ENCODE measurements around the gene SNCA.

DNA sequence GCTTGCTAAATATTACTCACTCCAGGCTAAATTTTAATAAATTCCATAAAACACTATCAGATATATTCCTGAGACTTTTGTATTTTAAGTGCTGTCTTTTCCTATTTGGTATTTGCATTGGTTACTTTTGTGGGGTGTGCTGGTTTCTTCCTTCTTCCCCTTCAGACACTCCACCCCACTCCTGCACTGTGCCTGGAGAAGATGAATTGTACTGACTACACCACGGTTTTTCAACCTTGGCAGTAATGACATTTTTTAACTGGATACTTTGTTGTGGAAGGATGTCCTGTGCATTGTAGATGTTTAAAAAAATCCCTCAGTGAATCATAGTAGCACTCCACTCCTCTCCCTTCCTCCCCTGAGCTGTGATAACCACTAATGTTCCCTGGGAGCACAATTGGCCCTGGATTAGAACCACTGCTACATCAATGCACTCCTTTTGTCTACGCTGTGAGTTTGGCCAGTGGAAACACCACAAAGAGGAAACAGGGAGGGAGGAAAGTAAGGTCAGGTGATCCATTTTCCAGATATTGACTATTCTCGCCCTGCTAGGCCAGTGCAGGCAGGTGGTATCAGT, 36.3 kb downstream of the SNCA start:
- no peak for TF ChIP-seq ZNF274 (IDR thresholded peaks at IDR 0.05; ENCODE audit: low read depth, low read length)
- TF ChIP-seq SUZ12 (IDR thresholded peaks at IDR 0.05; ENCODE audit: extremely low read depth, insufficient read depth, insufficient read length) = no peak

All from NT2/D1 (cell line).